CD4-positive, alpha-beta T cell treated with Interleukin-17A for 1 hour (primary cell): Measurements from ENCODE around the gene OGFR.
A peak's percentile ranks its signal among the peaks of the same experiment; 100 is the strongest.

Experiments
- DNase-seq: peaks from one replicate; pipeline ENCODE4 v3.0.0-alpha.2; 2020

The OGFR gene

DNA sequence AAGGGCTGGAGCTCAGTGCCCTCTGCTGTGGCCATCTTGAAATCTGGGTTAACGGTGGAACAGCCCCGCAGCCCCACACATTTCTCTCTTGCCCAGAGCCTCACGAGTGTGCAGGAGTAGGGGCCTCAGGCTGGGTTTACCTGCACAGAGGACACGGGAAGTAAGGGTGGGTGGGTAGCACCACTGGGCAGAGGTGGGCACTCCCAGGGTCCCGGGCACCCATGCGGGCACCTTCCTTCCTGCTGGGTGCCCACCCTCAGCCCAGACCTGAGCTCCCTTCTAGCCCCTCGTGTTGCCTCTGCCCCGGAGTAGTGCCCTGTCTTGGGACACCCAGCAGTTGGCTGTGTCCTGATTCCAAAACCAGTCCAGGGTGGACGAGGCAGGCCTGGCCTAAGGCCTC is 23.4 kb downstream of the OGFR start:
- no peak for DNase-seq

GRCh38 chr20:62828511-62829230 is 24.0 kb downstream of the OGFR start:
- no peak for DNase-seq

- no peak for DNase-seq
Observed at GRCh38 chr20:62829231-62830230, 24.9 kb downstream of the OGFR start.

- no peak for DNase-seq
Observed at GRCh38 chr20:62830251-62830650, 25.6 kb downstream of the OGFR start.

GRCh38 chr20:62830821-62831220 is 26.2 kb downstream of the OGFR start:
- DNase-seq, result no peak

GRCh38 chr20:62831361-62831788 is 26.7 kb downstream of the OGFR start:
- DNase-seq, result no peak

GRCh38 chr20:62831854-62832211 is 27.2 kb downstream of the OGFR start:
- no peak for DNase-seq

DNA sequence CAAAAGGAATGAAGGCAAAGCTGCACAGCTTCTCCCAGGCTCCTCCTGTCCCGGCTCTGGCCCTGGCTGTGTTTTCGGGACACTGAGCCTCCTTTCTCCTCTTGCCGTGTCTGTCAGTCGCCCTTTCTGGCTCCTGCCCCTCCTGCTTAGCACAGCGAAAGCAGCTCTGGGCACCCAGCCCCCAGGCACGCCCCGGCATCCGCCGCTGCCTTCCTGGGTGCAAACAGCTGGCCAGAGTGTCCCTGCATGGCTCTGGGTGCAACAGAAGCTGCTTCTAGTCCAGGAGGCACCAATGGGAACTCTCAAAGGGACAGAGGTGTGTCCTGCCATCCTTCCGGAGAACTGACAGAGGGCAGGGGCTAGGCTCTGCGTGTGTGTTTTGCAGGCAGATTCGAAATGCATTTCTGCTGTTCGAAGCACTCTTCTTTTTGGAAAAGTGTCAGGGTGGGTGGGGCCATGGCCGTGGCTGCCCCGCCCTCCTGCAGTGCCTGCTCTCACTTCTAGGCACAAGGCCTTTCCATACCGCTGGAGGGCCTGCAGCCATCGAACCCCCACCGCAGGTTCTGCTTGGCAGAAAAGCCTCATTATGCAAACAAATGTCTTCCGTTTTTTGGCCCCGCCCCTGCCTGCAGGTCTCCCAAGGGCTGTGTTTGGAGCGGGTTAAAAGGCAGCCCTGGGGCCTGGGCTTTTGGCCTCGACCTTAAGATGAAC is 27.7 kb downstream of the OGFR start:
- peak; percentile 29 for DNase-seq

DNA sequence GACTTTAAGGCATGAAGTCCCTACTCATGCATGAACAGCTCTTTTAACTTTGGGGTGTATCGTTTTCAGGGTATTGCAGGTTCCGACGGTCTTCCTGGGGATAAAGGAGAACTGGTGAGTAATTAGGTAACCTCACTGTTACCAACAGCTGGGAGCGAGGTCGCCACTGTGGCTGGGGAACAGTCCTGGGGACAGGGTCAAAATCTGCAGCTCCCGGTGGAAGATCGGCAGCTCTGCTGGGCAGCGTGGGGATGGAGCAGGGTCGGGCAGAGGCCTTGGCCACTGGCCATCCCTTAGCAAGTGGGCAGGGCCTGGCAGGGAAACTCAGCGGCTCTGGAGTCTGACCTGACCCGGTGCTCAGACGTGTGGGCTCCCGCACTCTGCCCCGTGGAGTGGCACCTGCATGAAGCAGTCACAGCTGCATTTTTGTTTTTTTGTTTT is 28.3 kb downstream of the OGFR start:
- DNase-seq, result no peak

GRCh38 chr20:62834967-62835730 is 30.5 kb downstream of the OGFR start:
- no peak for DNase-seq

GRCh38 chr20:62835931-62836861 is 31.6 kb downstream of the OGFR start:
- no peak for DNase-seq

GRCh38 chr20:62836967-62837490 is 32.4 kb downstream of the OGFR start:
- DNase-seq, result no peak

DNA sequence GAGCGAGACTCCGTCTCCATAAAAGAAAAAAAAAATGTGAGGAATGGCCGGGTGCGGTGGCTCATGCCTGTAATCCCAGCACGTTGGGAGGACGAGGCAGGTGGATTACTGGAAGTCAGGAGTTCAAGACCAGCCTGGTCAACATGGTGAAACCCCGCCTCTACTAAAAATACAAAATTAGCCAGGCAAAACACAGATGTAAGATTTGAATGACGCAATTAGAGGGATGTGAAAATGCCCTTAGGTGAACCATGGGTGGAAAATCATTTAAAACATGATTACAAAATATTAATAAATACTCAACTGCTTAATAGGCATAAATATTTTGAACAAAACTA is 33.1 kb downstream of the OGFR start:
- no peak for DNase-seq

DNA sequence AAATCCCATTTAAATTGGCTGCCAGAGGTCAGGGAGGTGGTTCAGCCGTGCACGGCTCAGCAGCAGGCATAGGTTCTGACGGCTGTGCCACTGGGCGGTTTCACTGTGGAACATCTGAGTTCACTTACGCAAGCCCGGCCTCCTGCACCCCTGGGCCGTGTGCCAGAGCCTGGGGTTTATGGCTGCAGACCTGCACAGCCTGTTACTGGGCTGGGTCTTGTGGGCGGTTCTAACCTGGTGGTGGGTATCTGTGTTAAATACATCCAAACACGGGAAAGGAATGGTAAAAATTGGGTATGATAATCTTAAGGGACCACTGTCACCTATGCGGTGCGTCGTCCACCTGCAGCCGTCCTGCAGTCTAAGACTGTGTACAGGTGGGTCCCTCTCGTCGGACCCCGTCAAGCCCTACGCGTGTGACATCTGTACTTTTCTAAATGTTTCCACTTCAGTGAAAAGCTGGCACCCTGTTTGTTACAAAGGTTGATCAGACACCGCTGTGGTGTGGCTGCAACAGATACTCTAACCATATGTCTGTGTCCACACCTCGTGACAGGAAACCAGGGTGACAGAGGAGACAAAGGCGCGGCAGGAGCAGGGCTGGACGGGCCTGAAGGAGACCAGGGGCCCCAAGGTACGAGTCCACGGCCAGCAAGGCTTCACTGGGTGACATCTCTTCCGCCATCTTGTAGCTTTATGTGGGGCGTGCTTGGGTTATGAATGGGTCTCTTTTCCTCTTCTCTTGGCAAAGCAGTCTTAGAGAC is 33.7 kb downstream of the OGFR start:
- no peak for DNase-seq

DNA sequence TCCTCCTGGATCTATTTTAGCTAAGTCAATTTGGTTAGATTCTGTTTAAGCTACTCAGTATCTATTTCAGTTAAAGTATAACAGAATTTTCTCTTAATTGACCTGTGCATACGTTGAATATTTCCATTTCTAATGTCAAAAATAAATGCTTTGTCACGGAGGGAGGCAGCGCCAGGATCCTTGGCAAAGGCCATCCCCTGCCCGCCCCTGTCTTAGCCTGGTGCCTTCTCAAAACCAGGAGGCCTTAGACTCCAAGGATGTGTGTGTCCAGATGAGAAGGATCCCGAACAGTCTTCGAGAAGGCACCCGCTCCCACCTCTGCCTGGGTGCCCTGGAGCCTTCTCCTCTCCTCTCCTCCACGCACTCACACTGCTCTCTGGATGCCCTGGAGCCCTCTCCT is 34.6 kb downstream of the OGFR start:
- no peak for DNase-seq

- DNase-seq, result no peak
Observed at GRCh38 chr20:62839816-62840215, 35.2 kb downstream of the OGFR start.

DNA sequence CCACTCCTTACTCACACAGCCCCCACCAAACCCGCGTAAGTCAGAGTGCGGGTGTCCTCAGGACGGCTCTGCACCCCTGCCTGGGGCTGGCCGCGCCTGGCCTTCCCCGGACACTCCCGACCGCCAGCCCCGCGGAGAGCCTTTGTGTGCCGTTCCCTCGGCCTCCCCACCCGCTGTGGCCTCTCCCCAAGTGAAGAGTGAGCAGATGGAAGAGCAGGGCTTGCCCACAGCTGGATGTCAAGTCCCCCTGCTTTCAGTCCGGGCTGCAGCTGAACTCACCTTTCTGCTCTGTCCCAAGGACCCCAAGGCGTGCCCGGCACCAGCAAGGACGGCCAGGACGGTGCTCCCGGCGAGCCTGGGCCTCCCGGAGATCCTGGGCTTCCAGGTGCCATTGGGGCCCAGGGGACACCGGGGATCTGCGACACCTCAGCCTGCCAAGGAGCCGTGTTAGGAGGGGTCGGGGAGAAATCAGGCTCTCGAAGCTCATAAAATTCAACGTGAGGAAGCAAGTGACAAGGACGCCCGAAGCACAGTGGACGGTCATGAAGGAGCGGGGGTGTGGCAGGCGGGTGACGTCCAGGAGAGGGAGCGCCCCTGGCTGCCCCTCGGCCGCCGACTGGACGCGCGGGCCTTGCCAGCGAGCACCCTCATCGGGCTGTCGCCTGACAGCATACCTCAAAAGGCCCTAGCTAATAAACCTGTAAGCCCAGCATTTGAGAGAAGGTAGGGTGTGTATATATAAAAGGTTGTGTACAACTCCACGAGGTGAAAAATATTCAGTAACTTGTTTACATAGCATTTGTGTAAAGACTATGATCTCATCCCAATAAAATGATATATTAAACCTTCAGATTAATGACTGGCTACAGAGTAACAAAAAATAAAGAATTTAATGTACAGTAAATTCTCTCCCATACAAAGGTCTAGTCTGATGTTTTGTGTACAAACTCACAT is 35.9 kb downstream of the OGFR start:
- DNase-seq, result no peak

- no peak for DNase-seq
Observed at GRCh38 chr20:62841705-62842212, 37.1 kb downstream of the OGFR start.

DNA sequence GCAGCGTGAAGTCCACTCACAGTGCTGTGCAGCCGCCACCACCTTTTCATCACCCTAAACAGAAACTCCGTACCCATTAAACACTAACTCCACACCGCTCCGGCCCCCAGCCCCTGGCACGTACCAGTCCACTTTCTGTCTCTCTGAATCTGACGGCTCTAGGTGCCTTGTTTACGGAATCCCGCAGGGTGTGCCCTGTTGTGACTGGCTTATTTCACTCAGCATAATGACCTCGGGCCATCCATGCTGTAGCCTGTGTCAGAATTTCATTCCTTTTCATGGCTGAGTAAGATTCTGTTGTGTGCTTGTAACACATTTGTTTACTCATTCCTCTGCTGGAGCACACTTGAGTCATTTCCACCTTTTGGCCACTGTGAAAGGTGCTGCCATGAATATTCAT is 39.0 kb downstream of the OGFR start:
- DNase-seq, result no peak
